ENCODE results near the gene ZNF445. TPM values are rescaled to one million over a fixed set of nuclear protein-coding genes. Genes with fewer than 3 reads are reported as not detected.

ZNF445 gene
- total RNA-seq, 4 donors from 2014 or later, result 5.7 to 19.8 (median 7.8) TPM

GRCh38 chr3:44387404-44387803, 90.1 kb downstream of the ZNF445 start:
- Histone ChIP-seq H3K9me3 (no peaks in the 10 kb centered on the region), H3K27ac (no peak overlapping the region), H3K4me1 (no peaks in the 10 kb centered on the region), H3K27me3 (no peaks in the 10 kb centered on the region), H3K36me3 (no peaks in the 10 kb centered on the region), H3K4me3 (no peak overlapping the region)
- DNase-seq (ENCODE audit: low spot score in 2 of 2), result no peak
- 91% methylated on average over 6 of the region's 7 CpGs for WGBS
- TF ChIP-seq POLR2AphosphoS5 (IDR thresholded peaks at IDR 0.05) (no peak), POLR2A (IDR thresholded peaks at IDR 0.05) (no peak), EP300 (IDR thresholded peaks at IDR 0.05) (no peak)
- TF ChIP-seq, protein P1, sequence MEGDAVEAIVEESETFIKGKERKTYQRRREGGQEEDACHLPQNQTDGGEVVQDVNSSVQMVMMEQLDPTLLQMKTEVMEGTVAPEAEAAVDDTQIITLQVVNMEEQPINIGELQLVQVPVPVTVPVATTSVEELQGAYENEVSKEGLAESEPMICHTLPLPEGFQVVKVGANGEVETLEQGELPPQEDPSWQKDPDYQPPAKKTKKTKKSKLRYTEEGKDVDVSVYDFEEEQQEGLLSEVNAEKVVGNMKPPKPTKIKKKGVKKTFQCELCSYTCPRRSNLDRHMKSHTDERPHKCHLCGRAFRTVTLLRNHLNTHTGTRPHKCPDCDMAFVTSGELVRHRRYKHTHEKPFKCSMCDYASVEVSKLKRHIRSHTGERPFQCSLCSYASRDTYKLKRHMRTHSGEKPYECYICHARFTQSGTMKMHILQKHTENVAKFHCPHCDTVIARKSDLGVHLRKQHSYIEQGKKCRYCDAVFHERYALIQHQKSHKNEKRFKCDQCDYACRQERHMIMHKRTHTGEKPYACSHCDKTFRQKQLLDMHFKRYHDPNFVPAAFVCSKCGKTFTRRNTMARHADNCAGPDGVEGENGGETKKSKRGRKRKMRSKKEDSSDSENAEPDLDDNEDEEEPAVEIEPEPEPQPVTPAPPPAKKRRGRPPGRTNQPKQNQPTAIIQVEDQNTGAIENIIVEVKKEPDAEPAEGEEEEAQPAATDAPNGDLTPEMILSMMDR (IDR thresholded peaks at IDR 0.05), result no peak

Other genes with a start within 250 kb of the ZNF445 start
- gene TOPAZ1, start 235.8 kb downstream of the ZNF445 start, total RNA-seq, result not detected
- gene TCAIM, start 138.9 kb downstream of the ZNF445 start, total RNA-seq, result 10 to 100 TPM; 23.3 to 26.9 (median 25.4) TPM
- 1 to 10 TPM; 2.2 to 3.9 (median 2.8) TPM for gene ZKSCAN7, start 77.5 kb upstream of the ZNF445 start, total RNA-seq
- gene ZNF660, start 107.3 kb upstream of the ZNF445 start, total RNA-seq, result 1 to 10 TPM in 1 of 4 donors, under 1 TPM in 3; 0.16 to 1.0 (median 0.67) TPM
- gene ZNF197, start 147.4 kb upstream of the ZNF445 start, total RNA-seq, result 10 to 100 TPM; 10.2 to 17.0 (median 14.9) TPM
- 1 to 10 TPM; 5.2 to 8.5 (median 7.6) TPM for gene ZNF35, start 171.1 kb upstream of the ZNF445 start, total RNA-seq
- gene ZNF502, start 235.0 kb upstream of the ZNF445 start, total RNA-seq, result 1 to 10 TPM; 3.2 to 5.7 (median 4.6) TPM